ENCODE data around the gene FNDC3A.
"Not testable (repeated sequence)": the region's sequence is repeated elsewhere in the genome, so short reads cannot be mapped to it uniquely, and the experiment has no call there.

Gene FNDC3A

GRCh38 chr13:48975101-48975855 is 434 bp upstream of the FNDC3A start:
- DNase-seq (ENCODE audit: low read depth, low spot score) = peak; percentile 87

DNA sequence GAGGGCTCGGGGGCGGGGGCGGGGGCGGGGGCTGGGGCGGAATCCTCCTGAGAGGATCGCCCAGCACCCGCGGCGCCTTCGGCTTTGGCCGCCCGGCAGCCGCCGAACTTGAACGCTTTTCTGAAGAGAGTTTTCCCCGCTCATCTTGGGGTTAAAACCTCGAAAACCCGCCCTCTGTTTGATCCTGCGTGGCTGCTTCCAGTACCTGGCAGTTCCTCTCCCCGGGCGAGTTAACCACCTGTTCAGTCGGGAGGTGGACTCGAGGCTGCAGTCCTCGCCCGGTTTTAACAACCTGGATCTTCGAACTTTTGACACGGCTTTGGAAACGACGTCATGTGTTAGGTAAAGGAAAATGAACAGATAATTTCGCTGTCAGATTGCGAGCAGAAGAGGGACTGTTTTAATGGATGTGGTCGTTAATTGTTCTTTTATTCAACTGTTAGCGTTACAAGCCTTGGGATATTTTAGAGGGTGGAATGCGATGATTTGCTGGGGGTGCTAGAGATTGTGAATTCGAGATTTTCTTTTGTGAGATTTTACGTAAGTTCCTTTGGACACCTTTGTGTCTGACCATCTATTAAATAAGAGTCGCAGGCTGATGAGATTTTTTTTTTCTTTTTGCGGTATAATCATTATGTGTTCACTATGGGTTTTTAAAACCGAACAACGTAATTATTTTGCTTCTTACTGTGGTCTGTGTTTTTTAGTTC is 1.0 kb downstream of the FNDC3A start:
- DNase-seq (ENCODE audit: low read depth, low spot score) = no peak

DNA sequence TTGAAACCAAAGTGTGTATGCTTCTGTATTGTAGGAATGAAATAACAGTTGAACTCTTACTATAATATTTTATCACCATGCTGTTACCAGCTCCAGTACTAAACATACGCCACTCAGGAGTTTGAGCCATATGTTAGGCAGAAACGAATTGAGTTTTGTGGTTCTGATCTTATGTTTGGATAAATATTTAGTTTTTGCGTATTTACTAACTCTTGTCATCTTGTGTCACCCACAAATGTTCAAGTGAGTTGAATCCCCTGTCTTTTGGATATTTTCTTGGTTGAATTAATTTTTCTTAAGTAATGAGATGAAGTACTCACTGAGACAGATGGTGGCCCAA is 1.5 kb downstream of the FNDC3A start:
- no peak for DNase-seq (ENCODE audit: low read depth, low spot score)

GRCh38 chr13:48977973-48978372 is 2.3 kb downstream of the FNDC3A start:
- no peak for DNase-seq (ENCODE audit: low read depth, low spot score)

DNA sequence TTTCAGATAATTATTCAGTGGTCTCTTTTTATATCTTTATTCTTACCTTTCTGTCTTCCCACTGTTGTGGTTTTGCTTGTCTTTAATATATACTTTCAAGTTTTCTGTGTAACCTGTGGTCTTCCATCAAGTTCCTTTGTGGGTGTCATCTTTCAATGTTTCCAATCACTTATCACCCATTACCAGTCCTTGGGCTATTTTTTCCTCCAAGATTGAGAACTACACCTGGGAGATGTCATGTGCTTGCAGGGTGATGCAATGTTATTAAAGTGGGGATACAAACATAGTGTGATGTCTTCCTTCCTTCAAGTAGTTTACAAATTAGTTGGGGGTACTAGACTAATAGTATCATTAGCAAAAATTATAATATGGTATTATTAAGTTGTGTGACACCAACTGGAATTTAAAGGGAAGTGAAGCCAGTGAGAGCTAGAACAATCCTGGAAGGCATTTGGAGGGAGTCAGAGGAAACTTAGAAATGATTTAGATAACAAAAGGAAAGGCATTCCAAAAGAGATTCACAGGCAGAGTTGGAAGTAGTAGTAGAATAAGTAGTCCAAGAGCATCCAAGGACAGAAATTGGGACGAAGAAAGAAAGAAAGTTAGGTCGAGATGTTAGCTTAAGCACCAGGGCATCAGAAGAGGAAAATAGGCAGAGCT is 3.4 kb downstream of the FNDC3A start:
- DNase-seq (ENCODE audit: low read depth, low spot score) = no peak

DNA sequence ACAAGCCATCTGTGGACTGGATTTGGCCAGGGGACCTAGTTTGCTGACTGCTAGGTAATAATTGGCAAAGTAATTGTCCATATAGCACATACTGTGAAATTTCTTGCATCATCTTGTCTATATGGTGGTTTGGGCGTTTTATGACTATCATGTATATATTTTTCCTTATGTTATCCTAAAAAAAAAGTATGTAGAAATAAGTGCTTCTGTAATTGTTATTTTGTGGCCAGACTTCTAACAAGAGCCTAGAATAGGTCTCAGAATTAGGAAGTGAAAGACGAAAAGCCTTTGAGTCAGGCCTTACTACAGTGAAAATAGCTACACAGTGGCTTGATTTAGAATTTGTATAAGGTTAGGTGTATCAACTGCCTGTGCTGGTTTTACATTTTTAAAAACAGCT is 4.2 kb downstream of the FNDC3A start:
- DNase-seq (ENCODE audit: low read depth, low spot score) = no peak

DNA sequence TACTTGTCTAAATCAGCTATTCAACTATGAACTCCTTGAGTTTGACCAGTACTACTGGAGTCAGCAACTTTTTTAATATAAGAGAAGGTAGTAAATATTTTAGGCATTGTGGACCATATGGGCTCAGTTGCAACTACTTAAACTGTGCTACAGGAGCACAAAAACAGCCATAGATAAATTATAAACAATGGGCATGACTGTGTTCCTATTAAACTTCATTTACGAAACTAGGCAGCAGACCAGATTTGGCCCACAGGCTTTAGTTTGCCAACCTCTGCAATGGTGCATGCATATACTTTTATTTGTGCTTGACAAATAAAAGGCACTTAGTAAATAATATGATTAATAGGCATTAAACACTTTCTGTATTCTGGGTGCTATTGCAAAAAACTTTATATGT is 7.6 kb downstream of the FNDC3A start:
- no peak for DNase-seq (ENCODE audit: low read depth, low spot score)

GRCh38 chr13:48985756-48986155 is 10.0 kb downstream of the FNDC3A start:
- no peak for DNase-seq (ENCODE audit: low read depth, low spot score)

DNA sequence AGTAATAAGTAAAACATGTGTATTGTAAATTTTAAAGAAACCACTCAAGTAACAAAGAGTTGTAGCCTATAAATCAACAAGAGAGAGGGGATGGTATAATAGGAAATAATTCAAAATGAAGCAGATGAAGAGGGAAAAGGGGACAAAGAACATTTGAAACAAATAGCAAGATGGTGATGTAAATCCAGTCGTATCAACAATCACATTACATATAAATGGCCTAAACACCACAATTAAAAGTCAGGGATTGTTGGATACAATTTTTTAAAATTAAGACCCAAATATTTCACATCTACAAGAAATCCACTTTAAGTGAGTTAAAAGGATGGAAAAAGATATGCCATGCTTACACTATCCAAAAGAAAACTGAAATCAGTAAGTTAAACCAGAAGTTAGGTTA is 15.2 kb downstream of the FNDC3A start:
- no peak for DNase-seq (ENCODE audit: low read depth, low spot score)

DNA sequence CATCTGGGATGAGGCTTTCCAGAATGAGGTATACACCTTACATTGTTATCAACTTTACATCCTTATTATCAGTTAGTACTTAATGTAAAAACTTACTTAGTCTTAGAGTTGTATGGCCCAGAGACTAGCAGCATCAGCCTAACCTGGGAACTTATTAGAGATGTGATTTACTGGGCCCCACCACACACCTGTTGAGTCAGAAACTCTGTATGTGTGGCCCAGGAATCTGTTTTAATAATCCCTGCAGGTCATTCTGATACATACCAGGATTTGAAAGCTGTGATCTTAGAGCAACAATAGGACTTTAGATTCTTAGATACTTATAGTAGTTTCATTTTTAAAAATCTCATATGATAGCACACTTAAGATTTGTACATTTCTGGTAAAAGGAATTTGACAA is 17.4 kb downstream of the FNDC3A start:
- DNase-seq (ENCODE audit: low read depth, low spot score) = no peak

DNA sequence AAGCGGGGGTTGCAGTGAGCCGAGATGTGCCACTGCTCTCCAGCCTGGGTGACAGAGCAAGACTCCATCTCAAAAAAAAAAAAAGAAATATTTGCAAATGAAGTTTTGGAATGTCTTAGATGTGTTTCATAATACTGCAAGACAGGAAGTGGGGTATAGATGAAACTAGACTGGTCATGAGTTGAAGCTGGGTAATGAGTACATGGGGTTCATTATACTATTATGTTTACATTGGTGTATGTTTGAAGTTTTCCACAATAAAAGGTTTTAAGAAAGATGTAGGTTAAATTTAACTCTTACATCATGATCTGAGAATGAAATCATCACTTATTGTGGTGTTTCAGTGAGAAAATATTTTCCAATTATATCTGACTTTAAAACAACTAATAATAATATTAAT is 19.0 kb downstream of the FNDC3A start:
- no peak for DNase-seq (ENCODE audit: low read depth, low spot score)

GRCh38 chr13:48998641-48999292 is 23.1 kb downstream of the FNDC3A start:
- no peak for DNase-seq (ENCODE audit: low read depth, low spot score)

GRCh38 chr13:49000247-49000646 is 24.5 kb downstream of the FNDC3A start:
- no peak for DNase-seq (ENCODE audit: low read depth, low spot score)

DNA sequence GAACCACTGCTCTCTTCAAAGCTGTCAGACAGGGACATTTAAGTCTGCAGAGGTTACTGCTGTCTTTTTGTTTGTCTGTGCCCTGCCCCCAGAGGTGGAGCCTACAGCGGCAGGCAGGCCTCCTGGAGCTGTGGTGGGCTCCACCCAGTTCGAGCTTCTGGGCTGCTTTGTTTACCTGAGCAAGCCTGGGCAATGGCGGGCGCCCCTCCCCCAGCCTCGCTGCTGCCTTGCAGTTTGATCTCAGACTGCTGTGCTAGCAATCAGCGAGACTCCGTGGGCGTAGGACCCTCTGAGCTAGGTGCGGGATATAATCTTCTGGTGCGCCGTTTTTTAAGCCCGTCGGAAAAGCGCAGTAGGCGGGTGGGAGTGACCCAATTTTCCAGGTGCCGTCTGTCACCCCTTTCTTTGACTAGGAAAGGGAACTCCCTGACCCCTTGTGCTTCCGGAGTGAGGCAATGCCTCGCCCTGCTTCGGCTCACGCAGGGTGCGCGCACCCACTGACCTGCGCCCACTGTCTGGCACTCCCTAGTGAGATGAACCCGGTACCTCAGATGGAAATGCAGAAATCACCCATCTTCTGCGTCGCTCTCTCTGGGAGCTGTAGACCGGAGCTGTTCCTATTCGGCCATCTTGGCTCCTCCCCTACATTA is 43.4 kb downstream of the FNDC3A start:
- DNase-seq (ENCODE audit: low read depth, low spot score) = not testable (repeated sequence)

GRCh38 chr13:49020328-49020727 is 44.6 kb downstream of the FNDC3A start:
- DNase-seq (ENCODE audit: low read depth, low spot score) = no peak

DNA sequence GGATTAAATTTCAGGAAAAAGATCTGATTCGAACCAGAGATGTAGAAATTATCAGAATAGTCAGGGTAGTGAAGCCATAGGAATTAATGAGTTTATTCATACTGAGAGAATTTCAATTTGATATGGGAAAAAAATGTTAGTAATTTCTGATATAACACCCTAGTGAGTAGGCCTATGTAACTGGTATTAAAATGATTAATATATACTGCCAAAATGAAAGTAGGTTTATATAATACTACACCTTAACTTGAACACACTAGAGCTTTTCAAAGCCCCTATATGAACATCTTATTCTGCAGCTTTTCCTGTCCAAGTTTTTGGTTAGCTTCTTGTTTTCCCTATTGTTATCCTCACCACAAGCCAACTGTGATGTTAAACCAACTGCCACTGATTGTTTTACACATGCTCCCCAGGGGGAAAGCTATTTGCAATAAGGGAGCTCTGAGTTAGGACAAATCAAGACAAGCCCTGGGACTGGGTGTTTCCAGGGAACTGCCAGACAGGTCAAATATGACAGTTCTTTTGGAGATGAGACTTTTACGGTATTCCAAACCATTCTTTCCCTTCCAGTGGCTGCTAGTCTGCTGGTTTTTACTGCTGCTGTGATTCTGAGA is 45.3 kb downstream of the FNDC3A start:
- peak; percentile 8 for DNase-seq (ENCODE audit: low read depth, low spot score)

DNA sequence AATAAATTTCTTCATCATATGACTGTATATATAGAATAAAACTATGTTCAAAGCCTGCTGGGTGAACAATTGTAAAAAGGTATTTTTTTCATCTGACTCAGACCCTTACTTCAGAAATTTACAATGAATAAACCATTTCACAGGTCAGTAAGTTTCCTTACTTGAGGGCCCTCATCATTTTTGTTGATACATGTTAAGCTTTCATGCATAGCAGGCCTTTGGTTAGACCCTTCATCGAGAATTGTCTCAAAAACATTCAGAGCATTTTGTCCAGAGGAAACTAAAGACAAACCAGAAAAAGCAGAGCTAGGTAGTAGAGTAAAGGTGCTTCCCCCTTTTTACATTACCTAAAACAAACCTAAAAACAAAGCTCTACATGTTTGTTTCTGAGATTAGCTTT is 46.2 kb downstream of the FNDC3A start:
- DNase-seq (ENCODE audit: low read depth, low spot score) = no peak

DNA sequence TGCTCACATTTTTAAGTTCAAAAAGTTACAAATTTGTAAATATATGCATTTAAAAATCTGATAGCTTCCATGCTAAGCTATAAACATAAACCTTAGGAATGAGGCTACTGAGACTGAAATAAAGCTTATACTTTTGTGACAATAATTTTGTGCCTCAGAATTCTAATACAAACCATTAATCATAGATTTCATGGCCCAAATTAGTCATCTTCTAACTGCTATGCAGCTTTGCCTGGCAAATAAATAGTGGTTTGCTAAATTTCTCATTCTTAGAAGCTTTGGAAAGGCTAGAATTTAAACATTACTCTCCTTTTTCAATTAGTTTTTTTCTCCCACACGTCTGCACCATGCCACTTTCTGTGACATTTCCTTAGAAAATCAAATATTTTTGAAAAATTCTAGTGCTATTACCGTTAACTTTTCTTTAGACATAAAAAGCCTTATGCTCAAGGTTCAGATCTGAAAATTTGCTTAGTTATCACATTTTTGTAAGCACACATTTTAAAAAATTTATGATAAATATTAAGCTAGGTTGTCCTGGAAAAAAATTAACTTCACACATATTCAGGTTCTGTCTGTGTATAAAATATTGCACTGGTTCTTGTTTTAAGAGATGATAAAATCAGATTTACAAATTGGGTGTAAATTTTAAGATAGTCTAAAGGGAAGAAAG is 46.9 kb downstream of the FNDC3A start:
- DNase-seq (ENCODE audit: low read depth, low spot score) = no peak

GRCh38 chr13:49023431-49023830 is 47.7 kb downstream of the FNDC3A start:
- no peak for DNase-seq (ENCODE audit: low read depth, low spot score)

DNA sequence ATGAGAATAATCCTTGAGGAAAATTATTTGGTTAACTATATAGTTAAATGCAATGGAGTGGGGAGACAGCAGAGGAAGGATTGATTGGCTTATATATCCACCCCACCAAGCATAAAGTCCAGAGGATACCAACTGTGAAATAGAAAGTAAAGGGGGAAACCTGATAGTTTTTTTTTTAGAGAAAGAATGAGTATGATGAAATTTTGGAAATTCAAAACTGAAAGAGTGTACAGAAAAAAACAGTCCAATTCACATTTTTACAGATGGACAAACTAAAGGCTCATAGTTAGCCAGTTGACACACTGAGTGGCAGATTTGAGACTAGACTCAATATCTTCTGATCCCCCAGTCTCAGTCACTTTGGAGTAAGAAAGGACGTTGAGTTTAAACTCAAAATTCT is 51.1 kb downstream of the FNDC3A start:
- DNase-seq (ENCODE audit: low read depth, low spot score) = no peak

DNA sequence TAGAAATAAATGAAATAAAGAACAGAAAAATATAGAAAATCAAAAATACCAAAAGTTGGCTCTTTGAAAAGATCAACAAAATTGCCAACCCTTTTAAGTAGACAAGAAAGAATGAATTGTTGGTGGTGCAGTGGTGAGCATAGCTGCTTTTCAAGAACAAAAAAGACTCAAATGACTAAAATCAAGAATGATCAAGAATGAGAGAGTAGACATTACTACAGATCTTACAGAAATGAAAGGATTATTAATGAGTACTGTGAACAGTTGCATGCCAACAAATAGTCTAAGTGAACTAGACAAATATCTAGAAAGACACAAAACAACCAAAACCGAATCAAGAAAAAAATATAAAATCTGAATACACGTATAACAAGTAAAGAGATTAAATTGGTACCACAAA is 53.9 kb downstream of the FNDC3A start:
- no peak for DNase-seq (ENCODE audit: low read depth, low spot score)
